Liver (tissue), 3 donors: ENCODE results near the gene IGSF3.
"Not testable (repeated sequence)": the region's sequence is repeated elsewhere in the genome, so short reads cannot be mapped to it uniquely, and the experiment has no call there.

ENCODE experiments used
- CTCF ChIP-seq: fragments of 150-350 bp; IDR thresholded peaks from 2 replicates; pipeline ENCODE4 v1.5.1; 2017; ENCODE audit warnings: improper control_type of control experiment, low read depth, low read length; ENCODE audit not compliant: missing input control
- EGR1 ChIP-seq, 2 donors: IDR thresholded peaks; 2 replicates each; pipeline ENCODE4 v1.6.1; 2016 to 2018; ENCODE audit warnings: antibody characterized with exemption in 2 of 2, low read depth in 2 of 2
- RAD21 ChIP-seq, 2 donors: IDR thresholded peaks; 2 replicates each; pipeline ENCODE4 v1.6.1; 2016; ENCODE audit warnings: antibody characterized with exemption in 2 of 2, mild to moderate bottlenecking in 2 of 2
- REST ChIP-seq: IDR thresholded peaks from 2 replicates; pipeline ENCODE4 v1.6.1; 2016; ENCODE audit warnings: antibody characterized with exemption, mild to moderate bottlenecking
- SP1 ChIP-seq: IDR thresholded peaks from 2 replicates; pipeline ENCODE4 v1.6.1; 2018; ENCODE audit warnings: antibody characterized with exemption, mild to moderate bottlenecking
- ZBTB33 ChIP-seq: IDR thresholded peaks from 2 replicates; pipeline ENCODE4 v1.6.1; 2016; ENCODE audit warnings: antibody characterized with exemption
- donor health status: healthy.
- donor health status: healthy.

- not testable (repeated sequence) for TF ChIP-seq CTCF; ZBTB33; SP1; REST; RAD21 (IDR thresholded peaks at IDR 0.05); EGR1 (IDR thresholded peaks at IDR 0.05; ENCODE audit: low read depth in 2 of 2)
Observed at GRCh38 chr1:116621756-116622155, 45.8 kb downstream of the IGSF3 start.
